ENCODE results near the gene ADAMTS2. TPM values are rescaled to one million over a fixed set of nuclear protein-coding genes. Genes with fewer than 3 reads are reported as not detected.

Gene ADAMTS2
- polyA plus RNA-seq, 3 donors, result 5.3 to 40.7 (median 14.6) TPM

GRCh38 chr5:179158556-179158955 is 186.7 kb downstream of the ADAMTS2 start:
- no peak overlapping the region for H3K27ac ChIP-seq (ENCODE audit: low read depth, low read length)
- 93 to 95% (median 94%) methylated on average over 14 of the region's 14 CpGs for WGBS, 3 donors

DNA sequence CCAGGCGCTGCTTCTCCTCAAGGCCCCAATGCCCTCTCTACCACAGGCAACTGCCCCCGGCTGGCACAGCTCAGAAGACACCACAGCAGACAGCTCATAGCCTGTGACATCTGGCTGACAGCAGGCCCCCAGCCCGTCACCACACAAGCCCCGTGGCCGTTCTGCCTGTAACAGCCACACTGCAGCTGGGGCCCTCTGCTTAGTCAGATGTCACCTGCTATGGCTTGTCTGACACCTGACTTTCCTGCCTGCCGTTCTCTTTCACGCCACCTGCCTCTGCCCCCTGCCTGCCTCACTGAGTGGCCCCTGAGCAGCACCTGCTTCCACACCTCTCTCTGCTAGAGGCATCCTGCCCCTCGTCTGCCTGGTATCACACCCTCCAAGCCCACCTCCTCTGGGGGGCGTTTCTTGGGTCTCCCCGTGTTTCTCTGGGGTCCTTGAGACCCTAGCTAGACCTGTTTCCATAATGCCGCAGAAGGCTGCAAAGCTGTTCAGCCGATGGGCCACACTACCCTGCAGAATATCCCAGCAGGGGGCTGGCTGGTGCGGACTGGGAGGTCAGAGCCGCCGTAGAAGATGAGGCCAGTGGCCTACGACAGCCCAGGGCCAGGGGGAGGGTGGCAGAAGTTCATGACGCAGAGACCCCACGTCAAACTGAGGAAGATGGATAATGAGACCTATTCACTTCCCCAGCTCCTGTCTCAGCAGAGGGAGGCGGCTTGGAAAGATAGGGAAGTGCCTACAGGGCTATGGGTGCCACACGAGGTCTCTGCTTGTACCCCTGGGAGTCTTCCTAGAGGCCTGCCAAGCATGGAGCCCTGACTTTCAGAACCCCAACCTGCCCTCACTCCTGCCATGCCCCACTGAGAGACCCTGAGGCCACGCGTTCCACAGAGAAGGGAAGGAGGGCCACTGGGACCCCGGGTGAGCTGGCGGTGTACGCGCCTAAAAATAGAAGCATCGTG is 190.0 kb downstream of the ADAMTS2 start:
- H3K27ac ChIP-seq (ENCODE audit: low read depth, low read length), result no peak overlapping the region
- WGBS, 3 donors, result 59 to 78% (median 77%) methylated on average over 27 of the region's 27 CpGs

DNA sequence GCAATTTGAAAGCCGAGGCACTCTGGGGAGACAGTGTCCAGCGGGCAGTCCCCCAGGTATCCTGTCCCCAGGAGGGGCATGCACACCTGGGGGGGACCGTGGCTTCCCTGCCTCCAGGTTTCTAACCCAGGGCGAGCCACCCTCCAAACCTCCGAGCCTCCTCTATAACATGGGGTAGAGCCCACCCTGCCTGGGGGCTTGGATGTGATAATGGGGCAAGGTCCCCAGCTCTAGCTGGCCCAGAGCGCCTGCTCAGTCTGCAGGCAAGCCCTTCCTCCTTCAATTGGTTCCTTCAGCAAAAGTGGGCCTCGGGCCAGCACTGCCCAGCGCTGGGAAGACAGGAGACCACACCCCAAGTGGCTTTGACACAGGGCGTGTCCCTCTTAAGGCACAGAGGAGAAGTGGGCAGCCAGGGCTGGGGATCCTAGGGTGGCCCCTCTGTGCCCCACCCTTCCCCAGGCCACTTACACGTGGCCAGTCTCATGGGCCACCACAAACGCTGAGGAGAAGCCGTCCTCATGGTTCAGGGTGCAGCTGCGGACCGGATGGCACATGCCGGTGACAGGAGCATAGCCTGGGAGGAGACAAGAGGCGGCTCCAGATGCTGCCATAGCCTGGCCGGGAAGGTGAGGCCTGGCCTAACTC is 190.8 kb downstream of the ADAMTS2 start:
- no peak overlapping the region for H3K27ac ChIP-seq (ENCODE audit: low read depth, low read length)
- 75 to 84% (median 83%) methylated on average over 17 of the region's 17 CpGs for WGBS, 3 donors

GRCh38 chr5:179153921-179154345 is 191.3 kb downstream of the ADAMTS2 start:
- no peak overlapping the region for H3K27ac ChIP-seq (ENCODE audit: low read depth, low read length)
- 84 to 94% (median 90%) methylated on average over 20 to 22 of the region's 22 CpGs for WGBS, 3 donors

DNA sequence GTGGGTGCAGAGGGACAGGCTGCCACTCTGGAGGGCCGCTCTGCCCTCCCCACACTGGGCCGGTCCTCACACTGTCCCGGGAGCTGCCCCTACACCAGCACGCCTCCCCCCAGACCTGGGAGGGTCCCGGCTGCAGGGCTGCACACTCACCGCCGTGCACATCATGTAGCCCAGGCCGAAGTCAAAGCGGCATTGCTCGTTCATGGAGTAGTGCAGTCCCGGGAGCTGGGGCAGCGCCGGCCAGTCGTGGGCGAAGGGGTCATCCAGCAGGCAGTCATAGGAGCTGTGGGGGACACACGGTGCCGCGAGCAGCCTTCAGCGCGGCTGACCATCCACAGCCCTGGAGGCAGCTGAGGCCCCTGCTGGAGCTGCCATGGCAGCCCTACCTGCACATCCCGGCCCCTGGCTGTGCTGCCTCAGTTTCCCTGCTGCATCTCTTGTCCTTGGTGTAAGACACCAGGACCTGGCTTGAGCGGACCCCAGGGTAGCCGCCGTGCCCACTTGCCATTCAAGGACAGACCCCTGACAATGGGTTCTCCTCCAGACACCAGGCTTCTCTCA is 191.8 kb downstream of the ADAMTS2 start:
- H3K27ac ChIP-seq (ENCODE audit: low read depth, low read length), result no peak overlapping the region
- WGBS, 3 donors, result 91 to 96% (median 93%) methylated on average over 24 of the region's 24 CpGs

- no peak overlapping the region for H3K27ac ChIP-seq (ENCODE audit: low read depth, low read length)
- WGBS, 3 donors, result 88 to 90% (median 88%) methylated on average over 15 of the region's 15 CpGs
Observed at GRCh38 chr5:179152941-179153340, 192.3 kb downstream of the ADAMTS2 start.

DNA sequence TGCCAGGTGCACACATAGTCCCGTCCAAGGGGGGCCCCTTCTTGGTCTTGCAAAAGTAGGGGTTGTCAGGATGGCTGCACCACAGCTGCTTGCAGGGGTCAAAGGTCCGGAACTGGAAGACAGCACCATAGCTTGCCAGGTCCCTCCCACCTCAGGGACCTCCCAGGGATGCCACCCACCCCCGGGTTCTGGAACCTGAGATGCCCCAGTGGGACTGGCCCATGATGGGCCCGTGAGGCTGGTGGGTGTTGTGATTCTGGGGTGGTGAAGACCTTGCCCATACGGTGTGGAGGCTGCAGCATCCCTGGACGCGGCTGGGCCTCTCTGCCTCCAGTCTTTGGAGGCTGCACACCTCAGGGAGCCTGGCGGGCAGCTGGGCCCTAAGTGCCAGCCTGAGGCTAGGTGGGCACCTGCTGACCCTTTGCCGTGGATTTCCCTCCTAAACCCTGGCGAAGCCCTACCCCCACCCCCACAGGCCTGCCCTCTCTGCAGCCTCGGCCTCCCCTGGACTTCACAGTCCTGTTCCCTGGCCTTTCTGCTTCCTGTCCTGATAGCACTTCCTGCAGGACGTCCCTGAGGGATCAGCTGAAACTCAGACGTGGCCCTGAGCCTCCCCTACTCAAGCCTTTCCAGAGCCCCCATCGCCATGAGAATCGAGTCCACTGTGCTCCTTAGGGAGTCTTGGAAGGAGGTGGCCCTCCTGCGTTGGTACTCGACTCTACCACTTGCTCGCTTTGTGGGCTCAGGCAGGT is 192.9 kb downstream of the ADAMTS2 start:
- no peak overlapping the region for H3K27ac ChIP-seq (ENCODE audit: low read depth, low read length)

GRCh38 chr5:179151286-179152118 is 193.8 kb downstream of the ADAMTS2 start:
- WGBS, 3 donors, result 82 to 96% (median 94%) methylated on average over 10 to 11 of the region's 11 CpGs
- no peak overlapping the region for H3K27ac ChIP-seq (ENCODE audit: low read depth, low read length)

More for the DNA sequence above, 192.9 kb downstream of the ADAMTS2 start:
- WGBS, 3 donors, result 79 to 83% (median 80%) methylated on average over 18 of the region's 18 CpGs

GRCh38 chr5:179150011-179150410 is 195.2 kb downstream of the ADAMTS2 start:
- 55 to 79% (median 70%) methylated on average over 7 of the region's 7 CpGs for WGBS, 3 donors

GRCh38 chr5:179149278-179149677 is 196.0 kb downstream of the ADAMTS2 start:
- WGBS, 3 donors, result 82 to 92% (median 86%) methylated on average over 10 of the region's 10 CpGs

More at GRCh38 chr5:179150011-179150410, 195.2 kb downstream of the ADAMTS2 start:
- H3K27ac ChIP-seq (ENCODE audit: low read depth, low read length), result no peak overlapping the region

DNA sequence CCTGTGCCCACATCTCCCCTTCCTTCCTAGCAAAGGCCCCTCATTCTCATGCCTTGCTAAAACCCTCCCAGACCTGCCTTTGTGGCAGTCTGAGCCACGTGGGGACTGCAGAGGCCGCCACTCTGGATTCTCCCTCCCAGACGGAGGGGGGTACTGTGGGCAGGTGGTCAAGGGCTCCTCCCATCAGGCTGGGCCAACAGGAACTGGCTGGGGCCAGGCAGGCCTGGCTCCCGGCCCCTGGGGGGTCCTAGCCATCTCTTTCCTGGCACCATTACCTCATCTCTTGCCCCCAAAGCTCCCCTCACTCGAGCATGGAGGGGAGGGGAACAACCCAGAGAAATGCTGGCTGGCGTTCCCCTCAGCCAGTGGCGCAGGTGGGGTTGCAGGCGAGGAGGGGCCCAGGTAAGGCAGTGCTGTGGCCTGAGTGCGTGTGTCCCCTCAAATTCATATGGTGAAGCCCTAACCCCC is 196.5 kb downstream of the ADAMTS2 start:
- WGBS, 3 donors, result 59 to 85% (median 74%) methylated on average over 9 of the region's 9 CpGs

More at GRCh38 chr5:179149278-179149677, 196.0 kb downstream of the ADAMTS2 start:
- H3K27ac ChIP-seq (ENCODE audit: low read depth, low read length), result no peak overlapping the region

DNA sequence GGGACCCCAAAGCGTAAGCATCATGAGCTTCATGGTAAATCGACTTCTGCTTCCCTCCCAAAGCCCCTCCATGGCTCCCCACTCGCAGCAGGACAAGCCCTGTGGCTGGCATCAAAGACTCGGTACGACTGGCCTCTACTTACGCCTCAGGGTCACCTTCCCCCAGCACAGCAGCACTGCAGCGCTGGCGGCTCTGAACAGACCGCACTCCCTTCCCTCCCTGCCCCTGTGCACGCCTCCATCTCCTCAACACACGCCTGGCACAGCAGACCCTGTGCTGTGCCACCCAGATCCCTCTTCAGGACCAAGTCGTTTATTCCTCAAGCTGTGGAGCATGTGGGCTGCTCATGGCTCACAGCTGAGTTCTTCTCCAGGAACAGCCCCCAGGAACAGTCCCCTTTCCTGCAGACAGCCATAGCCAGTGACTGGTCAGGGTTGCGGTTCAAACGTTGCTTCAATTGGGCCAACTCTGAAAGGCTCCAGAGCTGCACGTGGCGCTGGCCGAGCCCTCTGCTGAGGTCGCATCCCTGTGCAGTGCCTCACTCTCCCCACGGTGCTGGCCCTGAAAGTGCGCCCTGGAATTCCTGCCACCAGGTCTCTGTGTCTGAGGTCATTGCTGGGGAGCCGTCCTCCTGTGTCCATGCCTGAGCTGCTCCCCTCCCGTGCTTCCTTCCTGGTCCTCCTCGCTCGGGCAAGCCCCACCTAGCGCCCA is 197.1 kb downstream of the ADAMTS2 start:
- H3K27ac ChIP-seq (ENCODE audit: low read depth, low read length), result no peak overlapping the region
- 77 to 89% (median 88%) methylated on average over 25 of the region's 25 CpGs for WGBS, 3 donors

More for the DNA sequence above, 196.5 kb downstream of the ADAMTS2 start:
- H3K27ac ChIP-seq (ENCODE audit: low read depth, low read length), result no peak overlapping the region

DNA sequence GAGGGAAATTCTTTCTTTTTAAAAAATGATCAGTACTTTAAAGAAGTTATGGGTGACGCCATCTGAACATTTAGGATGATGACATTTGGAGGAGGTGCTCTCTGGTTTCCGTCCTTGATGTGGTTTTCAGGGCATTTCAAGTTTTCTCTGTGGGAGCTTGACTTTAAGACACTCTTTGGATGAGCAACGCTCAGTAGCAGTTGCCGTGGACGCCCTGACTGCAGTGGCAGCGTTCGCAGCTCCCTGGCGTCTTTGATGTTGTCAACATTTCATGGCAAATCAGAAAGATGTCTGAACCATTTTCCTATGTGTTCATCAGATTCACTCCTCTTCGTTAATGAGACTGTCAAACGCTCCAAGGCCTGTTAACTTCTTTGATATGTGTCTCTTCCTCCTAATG is 199.0 kb downstream of the ADAMTS2 start:
- no peak overlapping the region for H3K27ac ChIP-seq (ENCODE audit: low read depth, low read length)
- WGBS, 3 donors, result 77 to 91% (median 90%) methylated on average over 10 of the region's 10 CpGs

DNA sequence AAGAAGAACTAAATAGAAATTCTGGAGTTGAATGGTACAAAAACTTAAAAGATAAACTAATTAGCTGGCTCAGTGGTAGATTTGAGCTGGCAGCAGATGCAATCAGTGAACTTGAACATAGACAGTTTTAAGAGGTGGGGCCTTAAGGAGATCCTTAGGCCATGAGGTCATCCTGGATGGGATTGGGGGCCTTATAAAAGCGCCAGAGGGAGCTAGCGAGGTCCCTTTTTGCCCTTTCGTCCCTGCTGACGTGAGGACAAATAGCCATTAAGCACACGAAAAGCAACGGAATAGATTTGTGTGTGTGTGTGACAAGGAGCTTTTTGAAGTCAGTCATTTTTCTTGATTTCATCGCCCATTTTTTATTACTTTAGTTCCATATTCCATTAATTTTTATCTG is 201.8 kb downstream of the ADAMTS2 start:
- 39 to 70% (median 67%) methylated on average over 7 of the region's 7 CpGs for WGBS, 3 donors
- H3K27ac ChIP-seq (ENCODE audit: low read depth, low read length), result no peak overlapping the region

GRCh38 chr5:179142434-179143198 is 202.6 kb downstream of the ADAMTS2 start:
- H3K27ac ChIP-seq (ENCODE audit: low read depth, low read length), result no peak overlapping the region
- WGBS, 3 donors, result 53 to 72% (median 59%) methylated on average over 3 of the region's 3 CpGs

DNA sequence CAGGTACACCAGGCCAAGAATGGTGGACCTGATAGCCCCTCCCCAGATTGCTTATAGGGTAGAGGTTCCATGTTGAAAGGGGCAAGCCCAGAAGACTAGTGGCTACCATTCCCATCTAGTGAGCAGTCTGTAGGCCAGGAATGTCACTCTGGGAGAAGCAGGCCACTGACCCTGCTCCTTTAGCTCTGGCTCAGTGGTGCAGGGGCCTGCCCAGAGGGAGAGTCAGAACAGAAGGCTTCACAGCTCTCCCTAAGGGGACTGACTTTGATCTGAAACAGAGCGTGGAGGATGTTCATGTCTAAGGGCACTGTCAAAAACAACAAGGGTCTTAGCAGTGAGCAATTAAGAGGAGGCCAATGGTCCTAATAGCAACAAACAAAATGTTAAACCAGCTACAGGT is 203.4 kb downstream of the ADAMTS2 start:
- WGBS, 3 donors, result 0 to 89% (median 46%) methylated on average over 1 of the region's 1 CpG
- no peak overlapping the region for H3K27ac ChIP-seq (ENCODE audit: low read depth, low read length)
